Hepatocyte (in vitro differentiated cells): ENCODE results near the gene PRKAR1A. TPM values are rescaled to one million over a fixed set of nuclear protein-coding genes. Genes with fewer than 3 reads are reported as not detected.

Source experiments
- DNase-seq: peaks from one replicate; pipeline ENCODE4 v3.0.0-alpha.2; 2016; ENCODE audit warnings: low spot score
- H2AFZ ChIP-seq: fragments of 200-600 bp; sonication (generic); 2 replicates; pipeline ENCODE4 v1.6.0; 2016; ENCODE audit warnings: antibody characterized with exemption, mild to moderate bottlenecking
- H3K27ac ChIP-seq: fragments of 200-600 bp; sonication (generic); 2 replicates; pipeline ENCODE4 v1.5.1; 2016; ENCODE audit warnings: mild to moderate bottlenecking
- H3K27me3 ChIP-seq: fragments of 200-600 bp; sonication (generic); 2 replicates; pipeline ENCODE4 v1.6.1; 2016
- H3K36me3 ChIP-seq: fragments of 200-600 bp; sonication (generic); replicated peaks from 2 replicates; pipeline ENCODE4 v1.5.1; 2016; ENCODE audit warnings: low read depth; ENCODE audit not compliant: insufficient read depth
- H3K4me1 ChIP-seq: fragments of 200-600 bp; sonication (generic); 2 replicates; pipeline ENCODE4 v1.5.1; 2016; ENCODE audit warnings: mild to moderate bottlenecking, moderate library complexity; ENCODE audit not compliant: insufficient read depth
- H3K4me2 ChIP-seq: fragments of 200-600 bp; sonication (generic); 2 replicates; pipeline ENCODE4 v1.6.0; 2016
- H3K4me3 ChIP-seq: fragments of 200-600 bp; sonication (generic); 2 replicates; pipeline ENCODE4 v1.5.1; 2016; ENCODE audit warnings: mild to moderate bottlenecking
- H3K79me2 ChIP-seq: fragments of 200-600 bp; sonication (generic); 2 replicates; pipeline ENCODE4 v1.6.0; 2017; ENCODE audit warnings: mild to moderate bottlenecking
- H3K9me2 ChIP-seq: fragments of 200-600 bp; sonication (generic); replicated peaks from 2 replicates; pipeline ENCODE4 v1.6.0; 2017; ENCODE audit warnings: mild to moderate bottlenecking; ENCODE audit not compliant: insufficient read depth
- H3K9me3 ChIP-seq: fragments of 200-600 bp; sonication (generic); 2 replicates; pipeline ENCODE4 v1.5.1; 2016; ENCODE audit warnings: low read depth, mild to moderate bottlenecking
- H4K20me1 ChIP-seq: fragments of 200-600 bp; sonication (generic); 2 replicates; pipeline ENCODE4 v1.6.0; 2016; ENCODE audit warnings: mild to moderate bottlenecking; ENCODE audit not compliant: insufficient read depth, poor library complexity, severe bottlenecking
- EZH2 ChIP-seq: fragments of 200-600 bp; sonication (generic); IDR thresholded peaks from 2 replicates; pipeline ENCODE4 v1.6.1; 2016; ENCODE audit warnings: antibody characterized with exemption, mild to moderate bottlenecking, borderline replicate concordance
- EZH2phosphoT487 ChIP-seq: fragments of 200-600 bp; sonication (generic); IDR thresholded peaks from one replicate; pipeline ENCODE4 v1.6.1; 2018; ENCODE audit warnings: antibody characterized with exemption, mild to moderate bottlenecking, low read depth, moderate library complexity; ENCODE audit not compliant: unreplicated experiment, severe bottlenecking
- WGBS: methylation state at CpG from one replicate; pipeline ENCODE4 v1.1.6; 2016; ENCODE audit warnings: low lambda C conversion rate; ENCODE audit errors: missing lambda C conversion rate; 5-methylcytosine and 5-hydroxymethylcytosine counted together
- polyA plus RNA-seq: library from polyadenylated mRNA; unstranded; fragments of >200 nt; fragmentation: Nextera tagmentation; extraction: Ambion mirVana; gene quantifications from 2 replicates; pipeline ENCODE4 v1.2.1, GENCODE V29; 2016
- total RNA-seq: library from RNA; depleted of rRNA; stranded (reverse); fragments of >200 nt; gene quantifications from 2 replicates; pipeline ENCODE4 v1.2.3, GENCODE V29; 2014
- TF ChIP-seq, protein P1 (sequence below): fragments of 200-600 bp; sonication (generic); IDR thresholded peaks from 2 replicates; pipeline ENCODE4 v1.5.1; 2016; ENCODE audit warnings: antibody characterized with exemption, mild to moderate bottlenecking; ENCODE audit not compliant: poor library complexity

PRKAR1A gene
- total and polyA plus RNA-seq, 2 experiments from 2014 or later, result 182 to 253 TPM

DNA sequence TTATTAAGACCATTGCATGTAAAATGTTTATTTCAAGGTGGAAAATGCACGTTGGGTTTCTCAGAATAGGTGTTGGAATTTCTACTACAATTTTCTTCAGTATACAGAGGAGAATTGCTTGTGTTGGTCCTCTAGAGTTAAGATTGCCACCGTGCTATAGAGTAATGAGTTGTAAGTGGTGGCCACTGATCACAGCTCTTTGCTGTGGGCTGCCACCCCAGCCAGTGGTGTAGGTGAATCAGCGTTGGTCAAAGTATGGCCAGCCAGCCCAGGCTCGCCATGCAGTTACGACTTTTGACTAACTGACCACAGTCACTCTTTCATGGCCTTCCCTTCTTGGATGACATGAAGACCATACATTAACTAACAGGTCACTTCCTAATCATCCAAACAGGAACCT is 12.6 kb upstream of the PRKAR1A start:
- TF ChIP-seq, protein P1, sequence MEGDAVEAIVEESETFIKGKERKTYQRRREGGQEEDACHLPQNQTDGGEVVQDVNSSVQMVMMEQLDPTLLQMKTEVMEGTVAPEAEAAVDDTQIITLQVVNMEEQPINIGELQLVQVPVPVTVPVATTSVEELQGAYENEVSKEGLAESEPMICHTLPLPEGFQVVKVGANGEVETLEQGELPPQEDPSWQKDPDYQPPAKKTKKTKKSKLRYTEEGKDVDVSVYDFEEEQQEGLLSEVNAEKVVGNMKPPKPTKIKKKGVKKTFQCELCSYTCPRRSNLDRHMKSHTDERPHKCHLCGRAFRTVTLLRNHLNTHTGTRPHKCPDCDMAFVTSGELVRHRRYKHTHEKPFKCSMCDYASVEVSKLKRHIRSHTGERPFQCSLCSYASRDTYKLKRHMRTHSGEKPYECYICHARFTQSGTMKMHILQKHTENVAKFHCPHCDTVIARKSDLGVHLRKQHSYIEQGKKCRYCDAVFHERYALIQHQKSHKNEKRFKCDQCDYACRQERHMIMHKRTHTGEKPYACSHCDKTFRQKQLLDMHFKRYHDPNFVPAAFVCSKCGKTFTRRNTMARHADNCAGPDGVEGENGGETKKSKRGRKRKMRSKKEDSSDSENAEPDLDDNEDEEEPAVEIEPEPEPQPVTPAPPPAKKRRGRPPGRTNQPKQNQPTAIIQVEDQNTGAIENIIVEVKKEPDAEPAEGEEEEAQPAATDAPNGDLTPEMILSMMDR, result no peak
- TF ChIP-seq EZH2 (no peak), EZH2phosphoT487 (no peak)
- H3K27ac ChIP-seq, result no peak overlapping the region
- DNase-seq, result no peak

GRCh38 chr17:68501074-68501473 is 11.2 kb upstream of the PRKAR1A start:
- H3K27me3 ChIP-seq, result no peaks in the 10 kb centered on the region
- no peaks in the 10 kb centered on the region for H3K79me2 ChIP-seq
- 82% methylated on average over 3 of the region's 3 CpGs for WGBS
- H2AFZ ChIP-seq, result no peak overlapping the region
- no peaks in the 10 kb centered on the region for H3K9me2 ChIP-seq
- no peak overlapping the region for H3K4me2 ChIP-seq
- TF ChIP-seq, protein P1, result no peak
- TF ChIP-seq EZH2, result no peak
- TF ChIP-seq EZH2phosphoT487, result no peak
- no peak overlapping the region for H3K4me3 ChIP-seq
- no peak overlapping the region for H3K27ac ChIP-seq
- no peaks in the 10 kb centered on the region for H3K36me3 ChIP-seq
- no peaks in the 10 kb centered on the region for H3K9me3 ChIP-seq
- H3K4me1 ChIP-seq, result no peaks in the 10 kb centered on the region
- DNase-seq, result no peak
- H4K20me1 ChIP-seq, result no peaks in the 10 kb centered on the region

More for the DNA sequence above, 12.6 kb upstream of the PRKAR1A start:
- Histone ChIP-seq H3K4me1 (no peaks in the 10 kb centered on the region), H3K79me2 (no peaks in the 10 kb centered on the region), H3K36me3 (no peaks in the 10 kb centered on the region), H2AFZ (no peak overlapping the region), H3K27me3 (no peaks in the 10 kb centered on the region), H3K4me2 (no peak overlapping the region), H4K20me1 (no peaks in the 10 kb centered on the region), H3K4me3 (no peak overlapping the region), H3K9me2 (no peaks in the 10 kb centered on the region), H3K9me3 (no peaks in the 10 kb centered on the region)
- WGBS, result 91% methylated on average over 5 of the region's 5 CpGs

DNA sequence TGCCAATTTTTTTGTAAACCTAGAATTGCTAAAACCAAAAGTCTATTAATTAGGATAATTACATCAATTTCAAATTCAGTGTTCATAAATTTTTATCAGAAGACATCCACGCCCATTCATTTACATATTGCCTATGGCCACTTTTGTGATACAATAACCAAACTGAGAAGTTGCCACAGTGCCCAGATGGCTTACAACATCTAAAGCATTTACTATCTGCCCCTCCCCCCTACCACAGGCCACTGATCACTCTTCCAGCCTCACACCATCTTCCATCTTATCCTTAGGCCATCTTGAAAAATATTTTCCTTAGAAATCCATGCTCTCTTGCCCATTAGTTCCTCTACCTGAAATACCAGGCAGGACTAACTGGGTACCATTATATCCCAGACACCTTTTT is 6.3 kb upstream of the PRKAR1A start:
- H3K27ac ChIP-seq, result no peak overlapping the region
- 92% methylated on average over 1 of the region's 1 CpG for WGBS
- peaks cover 12% of the 10 kb centered on the region for H3K4me1 ChIP-seq
- H4K20me1 ChIP-seq, result no peaks in the 10 kb centered on the region
- H3K9me2 ChIP-seq, result no peaks in the 10 kb centered on the region
- no peak overlapping the region for H3K4me2 ChIP-seq
- H2AFZ ChIP-seq, result no peak overlapping the region
- TF ChIP-seq, protein P1, result no peak
- TF ChIP-seq EZH2phosphoT487, result no peak
- H3K27me3 ChIP-seq, result no peaks in the 10 kb centered on the region
- H3K4me3 ChIP-seq, result no peak overlapping the region
- H3K9me3 ChIP-seq, result no peaks in the 10 kb centered on the region
- H3K36me3 ChIP-seq, result no peaks in the 10 kb centered on the region
- H3K79me2 ChIP-seq, result no peaks in the 10 kb centered on the region
- no peak for DNase-seq

DNA sequence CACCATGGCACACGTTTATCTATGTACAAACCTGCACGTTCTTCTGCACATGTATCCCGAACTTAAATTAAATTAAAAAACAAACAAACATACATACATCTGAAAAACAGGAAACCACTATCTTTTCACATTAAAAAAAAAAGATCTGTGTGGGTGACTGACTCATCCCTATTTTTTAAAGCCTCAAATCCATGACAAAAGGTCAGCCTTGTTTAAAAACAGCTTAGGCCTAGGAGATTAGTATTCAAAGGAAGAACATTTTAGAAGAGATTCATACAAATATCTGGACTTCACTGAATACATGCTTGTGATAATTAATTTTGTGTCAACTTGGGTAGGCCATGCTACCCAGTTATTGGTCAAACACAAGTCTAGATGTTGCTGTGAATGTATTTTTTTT is 4.7 kb upstream of the PRKAR1A start:
- Histone ChIP-seq H2AFZ (no peak overlapping the region), H4K20me1 (no peaks in the 10 kb centered on the region), H3K36me3 (no peaks in the 10 kb centered on the region), H3K4me2 (no peak overlapping the region), H3K4me3 (no peak overlapping the region), H3K9me2 (no peaks in the 10 kb centered on the region), H3K27me3 (no peaks in the 10 kb centered on the region), H3K9me3 (no peaks in the 10 kb centered on the region), H3K27ac (no peak overlapping the region), H3K4me1 (peaks cover 14% of the 10 kb centered on the region), H3K79me2 (peaks cover under 1% of the 10 kb centered on the region)
- WGBS, result 69% methylated on average over 3 of the region's 3 CpGs
- TF ChIP-seq EZH2phosphoT487 (no peak), EZH2 (no peak)
- TF ChIP-seq, protein P1, result no peak
- DNase-seq, result no peak
